ENCODE data around the gene RAP1GAP2.
"Not testable (repeated sequence)": the region's sequence is repeated elsewhere in the genome, so short reads cannot be mapped to it uniquely, and the experiment has no call there.

Gene RAP1GAP2

DNA sequence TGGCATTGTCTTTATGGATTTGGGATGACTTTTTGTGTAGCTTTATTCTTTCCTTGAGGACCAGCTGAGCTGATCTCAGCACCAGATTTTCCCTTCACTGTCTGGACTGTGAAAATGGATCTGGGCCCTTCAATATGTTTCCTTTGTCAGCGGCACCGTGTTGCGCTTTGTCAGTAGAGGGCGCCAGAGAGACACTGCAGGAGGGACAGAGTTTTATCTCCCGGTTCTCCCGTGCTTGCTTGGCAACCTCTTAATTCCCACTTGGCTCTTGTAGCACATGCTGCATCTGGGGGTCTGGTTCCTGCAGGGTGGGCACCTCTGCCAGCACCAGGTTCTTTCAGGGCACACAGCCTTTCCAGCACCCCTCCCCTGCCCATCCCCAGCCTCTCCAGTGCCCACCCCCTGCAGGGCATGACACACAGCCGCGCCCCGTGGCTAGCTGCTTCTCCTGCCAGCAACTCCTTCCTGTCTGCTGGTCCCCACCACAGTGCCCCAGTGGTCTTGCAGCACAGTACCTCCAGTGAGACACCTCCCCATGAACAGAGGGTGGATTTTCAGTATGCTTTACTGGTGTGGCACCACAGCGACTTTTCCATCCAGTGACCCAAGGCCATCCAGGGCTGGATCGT is 247.6 kb downstream of the RAP1GAP2 start:
- no peak for DNase-seq (ENCODE audit: low read depth)

DNA sequence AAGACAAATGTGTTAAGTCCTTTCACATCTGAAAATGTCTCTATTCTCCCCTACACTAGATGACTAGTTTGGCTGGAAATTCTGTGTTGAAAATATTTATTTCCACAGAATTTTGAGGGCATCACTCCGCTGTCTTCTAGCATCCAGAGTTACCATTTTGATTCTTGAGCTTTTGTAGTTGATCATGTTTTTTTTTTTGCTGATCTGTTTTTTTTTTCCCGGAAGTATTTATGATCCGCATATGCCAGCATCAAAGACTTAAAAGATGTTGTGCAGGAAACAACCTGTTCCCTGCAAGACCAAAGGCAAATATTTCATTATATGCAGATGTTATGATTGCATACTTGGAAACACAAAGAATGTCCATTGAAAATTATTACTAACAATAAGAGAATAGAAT is 250.5 kb downstream of the RAP1GAP2 start:
- no peak for DNase-seq (ENCODE audit: low read depth)

DNA sequence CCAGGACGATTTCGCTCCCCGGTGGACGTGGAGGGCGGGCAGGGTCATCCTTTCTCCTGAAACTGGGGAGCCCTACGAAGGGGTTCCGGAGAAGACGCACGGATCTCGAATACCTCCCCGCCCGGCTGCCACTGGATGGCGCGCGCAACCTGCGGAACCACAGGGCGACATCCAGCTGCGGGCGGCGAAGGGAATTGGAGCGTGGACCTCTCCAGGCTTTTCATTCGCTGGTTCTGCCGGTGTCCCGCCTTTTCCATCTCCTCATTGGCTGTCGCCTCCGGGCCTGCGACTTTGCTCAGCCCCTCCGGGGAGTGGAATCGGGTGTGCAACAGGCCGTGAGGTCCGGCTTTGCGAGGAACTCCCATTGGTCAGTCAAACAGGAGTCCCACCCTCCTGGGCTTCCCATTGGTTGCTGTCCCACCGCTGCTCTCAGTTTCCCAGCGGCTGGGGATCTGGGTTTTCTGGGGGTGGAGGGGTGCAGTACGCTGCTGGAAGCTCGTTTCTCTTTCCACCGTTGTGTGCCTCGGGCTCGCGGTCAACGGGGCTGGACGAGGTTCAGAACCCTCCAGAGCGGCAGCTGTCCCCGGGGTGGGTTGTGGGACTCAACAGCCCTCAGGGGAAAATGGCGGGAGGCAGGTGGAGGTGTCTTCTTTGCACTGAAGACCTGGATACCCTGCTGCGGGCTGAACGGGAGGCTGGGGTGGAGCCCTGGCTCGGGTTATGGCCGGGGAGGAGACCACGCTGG is 252.7 kb downstream of the RAP1GAP2 start:
- DNase-seq (ENCODE audit: low read depth) = peak; percentile 89

DNA sequence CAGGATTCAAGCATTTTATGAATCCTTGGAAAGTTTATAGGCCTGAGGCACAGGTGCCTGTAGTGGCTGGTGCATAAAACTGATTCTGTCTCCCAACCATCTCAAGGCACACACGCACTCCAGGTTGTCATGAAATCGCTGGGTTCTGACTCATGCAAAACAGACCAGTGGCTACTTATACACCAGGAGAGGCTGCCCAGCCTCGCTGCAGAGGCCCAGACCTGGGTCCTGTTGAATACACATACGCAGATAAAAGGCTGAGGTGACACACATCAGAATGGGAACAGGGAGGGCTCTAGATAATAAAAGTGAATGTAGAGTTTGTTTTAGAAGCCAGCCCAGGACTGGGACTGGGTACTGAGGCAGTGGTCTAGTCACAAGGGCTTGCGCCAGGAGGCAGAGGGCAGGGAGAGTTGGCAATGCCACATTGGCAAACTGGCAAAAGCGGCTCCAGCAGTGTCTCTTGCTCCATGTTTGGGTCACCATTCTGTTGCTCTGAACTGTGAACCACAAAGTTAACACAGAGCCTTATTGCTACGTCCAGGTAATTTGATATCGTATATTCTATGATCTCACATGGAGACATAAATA is 253.6 kb downstream of the RAP1GAP2 start:
- DNase-seq (ENCODE audit: low read depth) = no peak

DNA sequence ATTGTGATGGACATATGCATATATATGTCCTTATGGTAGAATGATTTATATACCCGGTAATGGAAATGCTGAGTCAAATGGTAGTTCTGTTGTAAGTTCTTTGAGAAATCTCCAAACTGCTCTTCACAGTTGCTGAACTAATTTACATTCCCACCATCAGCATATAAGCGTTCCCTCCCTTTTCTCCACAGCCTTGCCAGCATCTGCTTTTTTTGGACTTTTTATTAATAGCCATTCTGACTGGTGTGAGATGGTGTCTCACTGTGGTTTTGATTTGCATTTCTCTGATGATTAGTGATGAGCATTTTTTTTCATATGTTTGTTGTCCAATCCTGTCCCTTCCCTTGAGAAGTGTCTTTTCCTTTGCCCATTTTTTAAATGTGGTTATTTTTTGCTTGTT is 258.6 kb downstream of the RAP1GAP2 start:
- not testable (repeated sequence) for DNase-seq (ENCODE audit: low read depth)

DNA sequence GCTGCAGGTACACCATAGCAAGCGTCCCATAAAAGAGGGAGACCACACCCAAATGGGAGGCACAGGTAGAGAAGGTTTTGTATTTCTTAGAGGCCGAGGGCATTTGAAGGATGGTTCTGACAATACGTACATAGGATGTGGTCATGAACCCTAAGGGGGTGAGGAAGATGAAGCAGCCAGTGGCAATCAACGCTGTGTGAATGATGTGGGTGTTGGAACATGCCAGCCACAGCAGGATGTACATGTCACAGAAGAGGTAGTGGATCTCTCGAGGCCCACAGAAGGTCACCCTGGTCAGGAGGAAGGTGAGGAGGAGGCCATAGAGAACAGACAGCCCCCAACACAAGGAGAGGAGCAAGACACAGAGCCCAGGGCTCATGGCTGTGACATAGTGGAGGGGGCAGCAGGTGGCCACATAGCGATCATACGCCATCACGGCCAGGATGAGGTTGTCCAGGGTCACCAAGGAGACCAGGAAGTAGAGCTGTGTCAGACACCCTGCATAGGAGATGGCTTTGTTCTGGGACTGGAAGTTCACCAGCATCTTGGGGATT is 266.7 kb downstream of the RAP1GAP2 start:
- not testable (repeated sequence) for DNase-seq (ENCODE audit: low read depth)

DNA sequence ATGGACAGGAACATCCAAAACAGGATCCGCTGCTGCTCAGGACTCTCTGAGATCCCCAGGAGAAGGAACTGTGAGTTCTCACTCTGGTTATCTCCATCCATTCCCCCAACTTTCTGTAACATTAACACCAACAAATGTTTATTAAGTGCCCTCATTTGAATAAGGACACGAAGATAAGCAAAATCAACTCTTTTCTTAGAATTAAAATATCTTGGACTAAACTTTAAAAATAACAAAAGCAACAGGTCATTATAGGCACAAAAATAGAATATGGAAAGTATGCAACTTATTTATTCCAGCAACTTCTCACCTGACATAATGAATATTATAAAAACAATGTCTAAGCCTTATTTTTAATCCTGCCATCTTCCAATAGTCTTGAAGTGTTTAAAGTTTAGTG is 267.3 kb downstream of the RAP1GAP2 start, which contains the start of gene OR1D5:
TSS of gene OR1D5 (minus strand) at position 101 of the 400 bp plus-strand sequence. CDS start at position 101, 0 bp downstream.
- DNase-seq (ENCODE audit: low read depth) = not testable (repeated sequence)

DNA sequence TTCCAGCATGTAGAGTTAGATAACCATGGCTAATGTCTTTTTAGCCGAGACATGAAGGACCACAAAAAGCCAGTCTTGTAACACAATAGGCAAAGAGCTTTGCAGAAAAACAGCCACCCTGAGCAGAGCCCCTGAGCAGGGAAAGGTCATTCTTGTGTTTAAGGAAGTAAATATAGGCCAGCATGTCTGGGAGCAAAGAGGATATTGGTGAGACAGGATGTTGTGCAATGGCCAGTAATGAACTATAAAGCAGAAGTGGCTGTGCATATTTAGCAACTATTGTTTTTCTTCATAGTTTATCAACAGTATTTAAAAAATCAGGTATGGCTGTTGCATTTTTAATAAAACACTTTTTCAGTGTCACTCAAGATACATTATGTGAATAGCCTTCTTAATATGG is 269.0 kb downstream of the RAP1GAP2 start:
- DNase-seq (ENCODE audit: low read depth) = not testable (repeated sequence)

DNA sequence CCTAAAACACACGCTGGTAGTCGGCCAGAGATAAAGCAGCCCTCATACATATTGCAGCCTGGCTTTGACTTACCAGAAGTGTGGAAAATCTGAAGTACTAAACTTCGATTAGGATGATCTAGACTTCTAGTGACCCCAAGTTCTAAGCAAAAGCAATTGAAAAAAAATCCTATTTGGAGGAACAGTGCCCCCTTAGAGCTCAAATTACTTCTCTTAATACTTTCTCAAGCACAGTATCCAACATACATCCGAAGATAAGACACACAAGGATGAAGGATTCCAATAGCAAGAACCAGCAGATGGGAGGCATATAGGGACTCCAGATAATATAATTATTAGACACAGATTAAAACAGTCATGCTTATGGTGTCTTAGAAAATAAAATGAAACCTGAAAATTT is 277.6 kb downstream of the RAP1GAP2 start:
- DNase-seq (ENCODE audit: low read depth) = not testable (repeated sequence)
